Astrocyte (in vitro differentiated cells and primary cell): ENCODE results near the gene STOML1. TPM values are rescaled to one million over a fixed set of nuclear protein-coding genes. Genes with fewer than 3 reads are reported as not detected.

Experiments
- DNase-seq: peaks from one replicate; pipeline ENCODE4 v3.0.0-alpha.2; 2010; ENCODE audit warnings: low read depth
- FAIRE-seq: peaks from 2 replicates; lab custom pipeline; 2011; peaks lifted over from hg19 to GRCh38; lab: Jason Lieb, UNC
- H2AFZ ChIP-seq: 2 replicates; pipeline ENCODE4 v1.6.0; 2012; ENCODE audit warnings: low read depth, low read length, inconsistent platforms
- H3K27ac ChIP-seq: 2 replicates; pipeline ENCODE4 v1.5.1; 2011; ENCODE audit warnings: low read depth, low read length, inconsistent platforms
- H3K27me3 ChIP-seq: 2 replicates; pipeline ENCODE4 v1.6.0; 2011; ENCODE audit warnings: low read length, inconsistent platforms; ENCODE audit not compliant: insufficient read depth
- H3K36me3 ChIP-seq: 2 replicates; pipeline ENCODE4 v1.5.1; 2011; ENCODE audit warnings: low read length, inconsistent platforms; ENCODE audit not compliant: insufficient read depth
- H3K4me1 ChIP-seq: 2 replicates; pipeline ENCODE4 v1.5.1; 2011; ENCODE audit warnings: low read length, inconsistent platforms; ENCODE audit not compliant: insufficient read depth
- H3K4me2 ChIP-seq: 2 replicates; pipeline ENCODE4 v1.6.0; 2012; ENCODE audit warnings: low read length, inconsistent platforms
- H3K4me3 ChIP-seq: 2 replicates; pipeline ENCODE4 v1.5.1; 2011; ENCODE audit warnings: low read depth, mild to moderate bottlenecking, low read length, inconsistent platforms; ENCODE audit not compliant: insufficient read depth
- H3K79me2 ChIP-seq: 2 replicates; pipeline ENCODE4 v1.6.0; 2012; ENCODE audit warnings: mild to moderate bottlenecking, low read length, inconsistent platforms; ENCODE audit not compliant: insufficient read depth
- H3K9ac ChIP-seq: 2 replicates; pipeline ENCODE4 v1.6.0; 2012; ENCODE audit warnings: mild to moderate bottlenecking, low read length, inconsistent platforms
- H3K9me3 ChIP-seq: 2 replicates; pipeline ENCODE4 v1.5.1; 2012; ENCODE audit warnings: low read depth, mild to moderate bottlenecking, low read length, inconsistent platforms; ENCODE audit not compliant: insufficient read depth
- H4K20me1 ChIP-seq: 2 replicates; pipeline ENCODE4 v1.6.0; 2012; ENCODE audit warnings: low read length, inconsistent platforms; ENCODE audit not compliant: insufficient read depth
- H3K27ac Mint-ChIP-seq: one replicate; pipeline ENCODE4 v1.8.0; 2021; ENCODE audit warnings: mild to moderate bottlenecking, mixed read lengths; ENCODE audit not compliant: unreplicated experiment
- H3K27me3 Mint-ChIP-seq: one replicate; pipeline ENCODE4 v1.8.0; 2021; ENCODE audit warnings: low read depth, mixed read lengths; ENCODE audit not compliant: unreplicated experiment
- H3K36me3 Mint-ChIP-seq: one replicate; pipeline ENCODE4 v1.8.0; 2021; ENCODE audit warnings: low read depth, mixed read lengths; ENCODE audit not compliant: unreplicated experiment
- H3K4me1 Mint-ChIP-seq: one replicate; pipeline ENCODE4 v1.8.0; 2021; ENCODE audit warnings: low read depth, mixed read lengths; ENCODE audit not compliant: unreplicated experiment
- H3K4me3 Mint-ChIP-seq: one replicate; pipeline ENCODE4 v1.8.0; 2021; ENCODE audit warnings: mild to moderate bottlenecking, moderate library complexity, mixed read lengths; ENCODE audit not compliant: unreplicated experiment
- H3K9me3 Mint-ChIP-seq: one replicate; pipeline ENCODE4 v1.8.0; 2021; ENCODE audit warnings: mild to moderate bottlenecking, mixed read lengths; ENCODE audit not compliant: unreplicated experiment
- CTCF ChIP-seq: IDR thresholded peaks from 2 replicates; pipeline ENCODE4 v1.5.1; 2011; ENCODE audit warnings: low read depth, mild to moderate bottlenecking, inconsistent platforms, low read length, moderate library complexity; ENCODE audit not compliant: insufficient read depth
- EZH2 ChIP-seq: IDR thresholded peaks from 2 replicates; pipeline ENCODE4 v1.6.1; 2012; ENCODE audit warnings: mild to moderate bottlenecking, low read length, inconsistent platforms; ENCODE audit not compliant: insufficient read depth
- total RNA-seq: library from RNA; stranded (reverse); gene quantifications from 2 replicates; pipeline ENCODE4 v1.2.1, GENCODE V29; 2021

STOML1 gene
- total RNA-seq, 1 donor from 2014 or later: 12.4 TPM

GRCh38 chr15:73982222-73982962, 9.7 kb downstream of the STOML1 start:
- peak; percentile 86 for FAIRE-seq
- H2AFZ ChIP-seq: peak overlapping the region; percentile 22

GRCh38 chr15:73981761-73982221, 10.3 kb downstream of the STOML1 start:
- Histone ChIP-seq H3K4me1 (peaks cover 39% of the 10 kb centered on the region), H3K9ac (peak overlapping the region; percentile 63)
- peak overlapping the region; percentile 81 for H3K27ac Mint-ChIP-seq

More at GRCh38 chr15:73982222-73982962, 9.7 kb downstream of the STOML1 start:
- Histone ChIP-seq H3K9me3 (no peaks in the 10 kb centered on the region), H3K4me1 (peaks cover 40% of the 10 kb centered on the region), H3K27ac (peak overlapping the region; percentile 84), H3K79me2 (no peaks in the 10 kb centered on the region), H3K9ac (peak overlapping the region; percentile 63), H3K27me3 (no peaks in the 10 kb centered on the region), H3K36me3 (no peaks in the 10 kb centered on the region), H3K4me3 (no peak overlapping the region), H3K4me2 (peak overlapping the region; percentile 74), H4K20me1 (no peaks in the 10 kb centered on the region)
- TF ChIP-seq EZH2: no peak
- no peak for TF ChIP-seq CTCF
- Mint-ChIP-seq H3K36me3 (peaks cover 5% of the 10 kb centered on the region), H3K27ac (peak overlapping the region; percentile 81), H3K4me1 (peaks cover 47% of the 10 kb centered on the region), H3K4me3 (peak overlapping the region; percentile 69), H3K9me3 (no peaks in the 10 kb centered on the region), H3K27me3 (peaks cover 3% of the 10 kb centered on the region)
- peak; percentile 92 for DNase-seq

More at GRCh38 chr15:73981761-73982221, 10.3 kb downstream of the STOML1 start:
- Histone ChIP-seq H3K9me3 (no peaks in the 10 kb centered on the region), H3K79me2 (no peaks in the 10 kb centered on the region), H3K36me3 (no peaks in the 10 kb centered on the region), H3K4me2 (peak overlapping the region; percentile 74), H3K27ac (peak overlapping the region; percentile 84), H2AFZ (peak overlapping the region; percentile 22), H3K4me3 (no peak overlapping the region), H3K27me3 (no peaks in the 10 kb centered on the region), H4K20me1 (no peaks in the 10 kb centered on the region)
- FAIRE-seq (no peak), DNase-seq (no peak)
- peaks cover 41% of the 10 kb centered on the region for H3K4me1 Mint-ChIP-seq
- peaks cover 5% of the 10 kb centered on the region for H3K36me3 Mint-ChIP-seq
- H3K4me3 Mint-ChIP-seq: peak overlapping the region; percentile 69
- peaks cover 3% of the 10 kb centered on the region for H3K27me3 Mint-ChIP-seq
- TF ChIP-seq CTCF: no peak
- TF ChIP-seq EZH2: no peak
- no peaks in the 10 kb centered on the region for H3K9me3 Mint-ChIP-seq
